ENCODE measurements around the gene ETV3. TPM values are rescaled to one million over a fixed set of nuclear protein-coding genes. Genes with fewer than 3 reads are reported as not detected.

Gene ETV3
- total and polyA plus RNA-seq, 2 of the 8 experiments (the other 6 are each of a cell fraction or from before 2014, with no cell fraction given) = 6.0 to 23.8 TPM

- H3K4me3 ChIP-seq (ENCODE audit: extremely low read depth in 1 of 4, insufficient read depth in 2 of 4, low read depth in 3 of 4, low read length in 4 of 4) = no peak overlapping the region
- no peak overlapping the region; the same call in 1 of the 2 replicates for H2BK20ac ChIP-seq (ENCODE audit: low read length)
- no peak overlapping the region for H3K4me2 ChIP-seq (ENCODE audit: insufficient read depth in 1 of 2, low read depth in 2 of 2, low read length in 2 of 2)
- H3K14ac ChIP-seq (ENCODE audit: insufficient read length) = no peak overlapping the region
- ChIA-PET POLR2A (ENCODE audit: partially characterized antibody) (no interaction called here), CTCF (ENCODE audit: partially characterized antibody) (interaction anchor here (0.6 to 3.2 kb wide), 6 partner anchors 8 to 394 kb away, joined by 3 to 20 read pairs (median 4); no protein-coding TSS in a partner anchor)
- peaks cover 0 to 2% (median 0%) of the 10 kb centered on the region in 4 experiments; a peak in 2 of 7 replicates for H3K4me1 ChIP-seq (replicated peaks in 1 of 4; ENCODE audit: control insufficient read depth in 3 of 4, insufficient read depth in 4 of 4, low read length in 3 of 4)
- H3K4ac ChIP-seq (replicated peaks; ENCODE audit: insufficient read length, low read depth, low read length) = no peak overlapping the region
- H2AFZ ChIP-seq (ENCODE audit: low read length) = no peak overlapping the region
- DNase-seq (ENCODE audit: low read depth in 1 of 2, low spot score in 2 of 2) (no peak), FAIRE-seq (peak; percentile 7)
- no peak overlapping the region for H2AK5ac ChIP-seq (ENCODE audit: low read depth, low read length)
- H3K23me2 ChIP-seq (ENCODE audit: low read depth, low read length) = no peaks in the 10 kb centered on the region
- no peak overlapping the region for H3K9ac ChIP-seq (replicated peaks in 1 of 4; ENCODE audit: extremely low read depth in 1 of 4, low read depth in 3 of 4, low read length in 3 of 4)
- H3K56ac ChIP-seq (replicated peaks; ENCODE audit: insufficient read length, low read depth, low read length) = no peak overlapping the region
- H3K79me1 ChIP-seq (ENCODE audit: low read depth, low read length) = no peaks in the 10 kb centered on the region
- H4K20me1 ChIP-seq (replicated peaks in 1 of 2; ENCODE audit: control insufficient read depth in 1 of 2, insufficient read depth in 2 of 2, low read length in 2 of 2) = no peaks in the 10 kb centered on the region
- no peaks in the 10 kb centered on the region for H3K27me3 ChIP-seq (replicated peaks in 1 of 4; ENCODE audit: control insufficient read depth in 3 of 4, extremely low read depth in 1 of 4, insufficient read depth in 3 of 4, low read length in 3 of 4)
- no peak overlapping the region for H2BK15ac ChIP-seq (ENCODE audit: low read length)
- no peak overlapping the region for H3K18ac ChIP-seq (ENCODE audit: extremely low read depth, low read length)
- H4K8ac ChIP-seq (ENCODE audit: extremely low read depth, insufficient read depth, low read length) = no peak overlapping the region
- no peaks in the 10 kb centered on the region for H3K36me3 ChIP-seq (ENCODE audit: control insufficient read depth in 2 of 4, insufficient read depth in 4 of 4, low read length in 3 of 4)
- no peak overlapping the region for H2BK120ac ChIP-seq (replicated peaks; ENCODE audit: low read depth, low read length)
- no peak overlapping the region for H3K23ac ChIP-seq (ENCODE audit: insufficient read length)
- 85% methylated on average over 10 of the region's 10 CpGs; no CpG with 5 or more reads in 1 of the 2 experiments for WGBS, 2 experiments (ENCODE audit: extremely low coverage in 1 of 2, insufficient coverage in 1 of 2, insufficient read length in 1 of 2, insufficient replicate concordance in 2 of 2, low coverage in 1 of 2, low lambda C conversion rate in 2 of 2, missing lambda C conversion rate in 1 of 2)
- no peaks in the 10 kb centered on the region for H3K79me2 ChIP-seq (ENCODE audit: control insufficient read depth in 1 of 2, insufficient read depth in 2 of 2, low read length in 2 of 2)
- no peak overlapping the region for H4K91ac ChIP-seq (replicated peaks; ENCODE audit: insufficient read length, low read length)
- no peaks in the 10 kb centered on the region for H3K9me3 ChIP-seq (ENCODE audit: insufficient read depth in 2 of 2, low read depth in 1 of 2, low read length in 1 of 2)
- no peak overlapping the region for H3K27ac ChIP-seq (ENCODE audit: low read depth, low read length)
- H2BK5ac ChIP-seq (ENCODE audit: low read depth, low read length) = no peak overlapping the region
- no peak overlapping the region for H2BK12ac ChIP-seq (ENCODE audit: low read depth, low read length)
- no peak overlapping the region for H4K5ac ChIP-seq (ENCODE audit: insufficient read length, low read depth, low read length)
- no peak for TF ChIP-seq EZH2 (IDR thresholded peaks at IDR 0.05; ENCODE audit: low read depth, low read length, severe bottlenecking)
- TF ChIP-seq HDAC6 (IDR thresholded peaks at IDR 0.05; ENCODE audit: low read depth, low read length) = no peak
- no peak for TF ChIP-seq SP1 (IDR thresholded peaks at IDR 0.05; ENCODE audit: low read depth, low read length)
- no peak for TF ChIP-seq RNF2 (IDR thresholded peaks at IDR 0.05; ENCODE audit: borderline replicate concordance, low read depth, low read length, missing control alignments, poor library complexity, severe bottlenecking)
- no peak for TF ChIP-seq NRF1 (IDR thresholded peaks at IDR 0.05; ENCODE audit: low read depth, low read length)
- no peak for TF ChIP-seq BCL11A (IDR thresholded peaks at IDR 0.05; ENCODE audit: low read depth in 2 of 2, low read length in 2 of 2)
- no peak for TF ChIP-seq TBP (IDR thresholded peaks at IDR 0.05; ENCODE audit: low read depth, low read length)
- no peak for TF ChIP-seq MAX (IDR thresholded peaks at IDR 0.05)
These were observed 57.5 kb downstream of the ETV3 start for GRCh38 chr1:157080714-157081113.

All from H1 (cell line).